H1 (cell line): Measurements from ENCODE around the gene ZNF831. TPM values are rescaled to one million over a fixed set of nuclear protein-coding genes. Genes with fewer than 3 reads are reported as not detected.

Experiments used
- GTF2F1 ChIP-seq: IDR thresholded peaks from 2 replicates; pipeline ENCODE4 v1.6.1; 2012; ENCODE audit warnings: low read depth, low read length, improper control_type of control experiment, borderline replicate concordance
- HDAC6 ChIP-seq: IDR thresholded peaks from one replicate; pipeline ENCODE4 v1.7.1; 2012; ENCODE audit warnings: low read depth, mild to moderate bottlenecking, inconsistent platforms, low read length, moderate library complexity
- JUN ChIP-seq: IDR thresholded peaks from 2 replicates; pipeline ENCODE4 v1.6.1; 2011; ENCODE audit warnings: low read depth, mild to moderate bottlenecking, improper control_type of control experiment, low read length
- NANOG ChIP-seq: IDR thresholded peaks from 2 replicates; pipeline ENCODE4 v1.6.1; 2011; ENCODE audit warnings: low read length, low read depth, mild to moderate bottlenecking, inconsistent platforms; ENCODE audit not compliant: insufficient read depth, poor library complexity, severe bottlenecking
- POLR2A ChIP-seq, 2 experiments: IDR thresholded peaks; 1 replicate in 1 of 2; 2 replicates in 1 of 2; pipeline ENCODE4 v1.6.1; 2011; ENCODE audit warnings: low read depth in 2 of 2, low read length in 2 of 2, mild to moderate bottlenecking in 2 of 2; ENCODE audit errors: control extremely low read depth in 1 of 2
- SIX5 ChIP-seq: IDR thresholded peaks from 2 replicates; pipeline ENCODE4 v1.6.1; 2011; ENCODE audit warnings: mild to moderate bottlenecking, low read depth, low read length
- SP1 ChIP-seq: IDR thresholded peaks from 2 replicates; pipeline ENCODE4 v1.6.1; 2011; ENCODE audit warnings: low read depth, low read length
- polyA plus RNA-seq, 7 experiments: library from polyadenylated mRNA; depleted of rRNA in 3 of 7; stranded (reverse) in 5 of 7; unstranded in 2 of 7; fragments of >200 nt in 5 of 7; fragments of 200-250 nt in 2 of 7; gene quantifications; 1 replicate in 5 of 7; 2 replicates in 1 of 7; 4 replicates in 1 of 7; pipeline versions ENCODE4 v1.2.1 to v1.2.3, GENCODE V29; 2011 to 2013; ENCODE audit warnings: missing spikeins in 2 of 7, mixed read lengths in 2 of 7
- total RNA-seq: library from RNA; stranded (reverse); fragmentation: NEBNext Ultra II Directional; extraction: Animal tissue kit (Norgen Biotek cat#: 25700); gene quantifications from 2 replicates; pipeline ENCODE4 v1.2.1, GENCODE V29; 2021

Gene ZNF831
- total and polyA plus RNA-seq, 2 of the 8 experiments (the other 6 are each of a cell fraction or from before 2014, with no cell fraction given): not detected

GRCh38 chr20:59148701-59149493 is 14.7 kb upstream of the ZNF831 start (continued):
- TF ChIP-seq GTF2F1 (no peak), JUN (no peak), SIX5 (no peak), POLR2A (IDR thresholded peaks at IDR 0.05; ENCODE audit: control extremely low read depth in 1 of 2, low read depth in 2 of 2, low read length in 2 of 2) (no peak), HDAC6 (no peak), NANOG (no peak), SP1 (no peak)
